Fibroblast of lung (primary cell): ENCODE measurements around the gene HNRNPDL.

Source experiments
- EZH2 ChIP-seq: IDR thresholded peaks from 2 replicates; pipeline ENCODE4 v1.5.1; 2012; ENCODE audit warnings: low read length, control low read depth, mild to moderate bottlenecking; ENCODE audit errors: missing control alignments
- TF ChIP-seq, protein P1 (sequence below), 2 donors: IDR thresholded peaks in 1 of 2; conservative IDR thresholded peaks in 1 of 2; 1 replicate in 1 of 2; 2 replicates in 1 of 2; pipeline ENCODE4 v1.5.1; 2011 to 2012; ENCODE audit warnings: low read length in 2 of 2, control low read depth in 1 of 2, inconsistent platforms in 1 of 2, low read depth in 1 of 2, mild to moderate bottlenecking in 1 of 2

DNA sequence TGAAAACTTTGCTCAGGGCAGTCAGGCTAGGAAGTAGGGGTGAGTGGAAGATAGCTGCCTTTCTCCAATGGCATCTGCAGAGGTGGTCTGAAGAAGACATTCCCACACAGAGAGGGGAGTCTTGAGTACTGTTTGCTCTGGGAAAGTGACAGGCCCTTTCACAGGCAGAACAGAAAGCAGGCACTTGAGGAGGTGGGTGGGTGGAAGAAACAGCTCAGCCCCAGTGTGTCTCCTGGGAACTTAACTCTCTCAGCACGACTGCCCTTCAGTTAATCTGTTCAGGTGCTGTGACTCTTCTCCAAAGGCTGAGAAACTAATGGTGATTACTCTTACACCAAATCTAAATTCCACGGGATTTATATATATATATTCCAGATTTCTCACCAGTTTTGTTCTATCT, 28.5 kb upstream of the HNRNPDL start:
- TF ChIP-seq, protein P1, sequence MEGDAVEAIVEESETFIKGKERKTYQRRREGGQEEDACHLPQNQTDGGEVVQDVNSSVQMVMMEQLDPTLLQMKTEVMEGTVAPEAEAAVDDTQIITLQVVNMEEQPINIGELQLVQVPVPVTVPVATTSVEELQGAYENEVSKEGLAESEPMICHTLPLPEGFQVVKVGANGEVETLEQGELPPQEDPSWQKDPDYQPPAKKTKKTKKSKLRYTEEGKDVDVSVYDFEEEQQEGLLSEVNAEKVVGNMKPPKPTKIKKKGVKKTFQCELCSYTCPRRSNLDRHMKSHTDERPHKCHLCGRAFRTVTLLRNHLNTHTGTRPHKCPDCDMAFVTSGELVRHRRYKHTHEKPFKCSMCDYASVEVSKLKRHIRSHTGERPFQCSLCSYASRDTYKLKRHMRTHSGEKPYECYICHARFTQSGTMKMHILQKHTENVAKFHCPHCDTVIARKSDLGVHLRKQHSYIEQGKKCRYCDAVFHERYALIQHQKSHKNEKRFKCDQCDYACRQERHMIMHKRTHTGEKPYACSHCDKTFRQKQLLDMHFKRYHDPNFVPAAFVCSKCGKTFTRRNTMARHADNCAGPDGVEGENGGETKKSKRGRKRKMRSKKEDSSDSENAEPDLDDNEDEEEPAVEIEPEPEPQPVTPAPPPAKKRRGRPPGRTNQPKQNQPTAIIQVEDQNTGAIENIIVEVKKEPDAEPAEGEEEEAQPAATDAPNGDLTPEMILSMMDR (conservative IDR thresholded peaks at IDR 0.05 in 1 of 2, IDR thresholded peaks at IDR 0.05 in 1 of 2; ENCODE audit: low read depth in 1 of 2, low read length in 2 of 2), result no peak
- no peak for TF ChIP-seq EZH2
